HG02970 (cell line): Measurements from ENCODE around the gene OPTC.
"Not testable (repeated sequence)": the region's sequence is repeated elsewhere in the genome, so short reads cannot be mapped to it uniquely, and the experiment has no call there.

Source experiments
- ATAC-seq: cut with Tn5 transposase; IDR thresholded peaks from one replicate; pipeline ENCODE4 v1.9.1; 2021; ENCODE audit warnings: mild to moderate bottlenecking, moderate library complexity, moderate number of reproducible peaks; ENCODE audit not compliant: unreplicated experiment, low FRiP score

Gene OPTC, protein sequence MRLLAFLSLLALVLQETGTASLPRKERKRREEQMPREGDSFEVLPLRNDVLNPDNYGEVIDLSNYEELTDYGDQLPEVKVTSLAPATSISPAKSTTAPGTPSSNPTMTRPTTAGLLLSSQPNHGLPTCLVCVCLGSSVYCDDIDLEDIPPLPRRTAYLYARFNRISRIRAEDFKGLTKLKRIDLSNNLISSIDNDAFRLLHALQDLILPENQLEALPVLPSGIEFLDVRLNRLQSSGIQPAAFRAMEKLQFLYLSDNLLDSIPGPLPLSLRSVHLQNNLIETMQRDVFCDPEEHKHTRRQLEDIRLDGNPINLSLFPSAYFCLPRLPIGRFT

DNA sequence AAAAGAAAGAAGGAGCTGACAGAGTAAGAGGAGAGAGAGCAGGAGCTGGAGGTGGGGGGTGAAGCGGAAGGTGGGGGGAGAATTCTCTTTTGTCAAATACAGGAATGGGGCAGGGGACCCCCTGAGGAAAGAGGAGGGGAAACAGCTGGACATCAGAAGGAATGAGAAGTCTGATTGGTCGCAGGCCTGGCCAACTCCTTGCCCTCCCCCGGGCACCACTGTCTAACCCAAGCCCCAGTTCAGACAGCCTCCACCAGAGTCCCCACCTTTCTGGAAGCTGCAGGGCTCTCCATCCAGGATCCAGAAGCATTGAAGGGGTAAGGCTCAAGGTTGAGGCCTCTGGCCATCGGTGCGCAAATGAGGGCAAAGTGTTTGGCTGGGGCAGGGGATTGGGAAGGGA, at the start of gene OPTC:
Gene OPTC (plus strand): TSS at position 253 of the 400 bp plus-strand sequence. CDS start 1,853 bp downstream, outside the sequence.
- no peak for ATAC-seq

DNA sequence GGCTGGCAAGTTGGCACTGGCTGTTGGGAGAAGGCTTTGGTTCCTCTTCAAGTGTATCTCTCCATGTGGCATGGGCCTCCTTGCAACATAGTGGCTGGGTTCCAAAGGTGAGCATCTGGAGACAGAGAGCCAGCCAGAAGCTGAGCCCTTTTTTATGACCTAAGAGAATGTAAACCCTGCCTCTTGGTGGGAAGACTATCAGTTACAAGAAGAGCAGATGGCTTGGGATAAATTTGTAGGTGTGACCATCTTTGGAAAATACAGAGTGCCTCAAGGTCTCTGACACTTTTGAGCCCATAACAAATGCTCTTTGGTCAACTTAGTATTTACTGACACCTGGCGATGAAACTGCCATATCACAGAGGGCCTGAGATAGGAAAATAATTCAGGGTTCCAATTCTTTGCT, 49.8 kb upstream of the OPTC start:
- no peak for ATAC-seq

DNA sequence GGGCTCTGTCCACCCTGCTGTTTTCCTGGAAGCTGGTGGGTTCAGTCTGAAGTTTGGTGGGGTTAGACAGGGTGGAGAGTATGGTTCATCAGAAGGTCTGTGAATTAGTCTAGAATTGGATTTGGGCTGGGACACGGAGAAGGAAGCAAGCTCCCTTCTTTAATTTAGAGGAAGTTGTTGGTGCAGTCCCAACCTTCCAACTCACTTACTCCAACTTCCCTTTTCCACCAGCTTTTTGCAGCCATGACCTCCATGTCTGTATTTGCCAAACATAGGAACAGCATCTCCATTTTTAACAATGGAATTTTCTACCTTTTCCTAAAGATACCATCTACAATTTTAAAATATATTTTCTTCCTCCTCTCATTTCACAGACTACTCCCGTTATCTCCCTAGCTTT, 46.8 kb upstream of the OPTC start:
- ATAC-seq = no peak

DNA sequence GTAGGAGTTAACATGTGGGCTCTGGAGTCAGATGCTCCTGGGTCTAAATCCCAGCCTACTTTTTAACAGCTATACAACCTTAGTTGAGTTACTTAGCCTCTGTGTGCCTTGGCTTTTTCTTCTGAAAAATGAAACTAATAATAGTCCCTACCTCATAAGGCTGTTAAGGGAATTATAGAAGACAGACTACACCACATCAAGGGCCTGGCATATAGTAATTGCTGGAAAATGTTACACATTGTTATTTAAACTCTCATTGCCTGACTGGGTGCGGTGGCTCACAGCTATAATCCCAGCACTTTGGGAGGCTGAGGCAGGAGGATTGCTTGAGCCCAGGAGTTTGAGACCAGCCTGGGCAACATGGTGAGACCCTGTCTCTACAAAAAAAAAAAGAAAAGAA, 46.4 kb upstream of the OPTC start:
- ATAC-seq = not testable (repeated sequence)

DNA sequence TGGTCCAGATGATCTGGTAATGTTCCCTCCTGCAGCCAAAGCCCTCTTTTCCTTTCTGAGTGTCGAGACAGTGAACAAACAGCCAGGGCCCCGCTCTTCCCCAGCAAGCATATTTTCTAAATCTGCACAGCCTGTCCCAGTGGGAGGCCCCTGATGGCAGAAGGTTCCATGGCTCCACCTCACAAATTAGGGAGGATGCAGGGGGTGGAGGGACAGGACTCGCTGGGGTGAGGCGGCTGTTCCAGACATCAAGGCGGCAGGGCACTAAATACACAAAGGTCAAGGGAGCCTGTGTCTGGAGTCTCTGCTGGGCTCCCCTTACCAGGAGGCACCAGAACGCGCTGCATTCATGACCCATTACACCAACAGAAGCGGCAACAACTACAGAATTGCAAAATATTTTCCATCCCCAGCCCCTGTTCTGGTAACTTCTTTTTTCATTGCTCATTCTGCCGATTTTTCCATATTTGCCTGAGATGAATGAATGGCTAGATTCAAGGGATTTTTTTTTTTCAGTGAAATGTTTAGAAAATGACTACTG, 45.4 kb upstream of the OPTC start:
- ATAC-seq = no peak

DNA sequence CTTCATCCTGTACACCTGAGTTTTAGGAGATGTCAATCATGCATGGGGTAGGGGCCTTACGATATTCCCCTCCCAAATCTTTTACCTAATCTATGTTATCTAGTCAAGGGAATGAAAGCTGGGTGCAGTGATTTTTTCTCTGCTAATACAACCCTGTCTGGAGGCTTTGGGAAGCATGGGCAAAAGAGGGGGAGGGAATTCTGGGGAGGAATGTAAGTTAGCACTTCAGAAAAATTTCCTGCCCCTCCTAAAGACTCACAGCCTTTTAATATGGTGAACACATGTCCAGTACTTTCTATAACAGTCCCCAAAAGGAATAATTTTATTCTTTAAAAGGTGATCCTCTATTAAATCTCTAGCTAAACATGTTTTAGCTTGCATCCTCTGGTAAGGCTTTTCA, 44.0 kb upstream of the OPTC start:
- ATAC-seq = no peak

DNA sequence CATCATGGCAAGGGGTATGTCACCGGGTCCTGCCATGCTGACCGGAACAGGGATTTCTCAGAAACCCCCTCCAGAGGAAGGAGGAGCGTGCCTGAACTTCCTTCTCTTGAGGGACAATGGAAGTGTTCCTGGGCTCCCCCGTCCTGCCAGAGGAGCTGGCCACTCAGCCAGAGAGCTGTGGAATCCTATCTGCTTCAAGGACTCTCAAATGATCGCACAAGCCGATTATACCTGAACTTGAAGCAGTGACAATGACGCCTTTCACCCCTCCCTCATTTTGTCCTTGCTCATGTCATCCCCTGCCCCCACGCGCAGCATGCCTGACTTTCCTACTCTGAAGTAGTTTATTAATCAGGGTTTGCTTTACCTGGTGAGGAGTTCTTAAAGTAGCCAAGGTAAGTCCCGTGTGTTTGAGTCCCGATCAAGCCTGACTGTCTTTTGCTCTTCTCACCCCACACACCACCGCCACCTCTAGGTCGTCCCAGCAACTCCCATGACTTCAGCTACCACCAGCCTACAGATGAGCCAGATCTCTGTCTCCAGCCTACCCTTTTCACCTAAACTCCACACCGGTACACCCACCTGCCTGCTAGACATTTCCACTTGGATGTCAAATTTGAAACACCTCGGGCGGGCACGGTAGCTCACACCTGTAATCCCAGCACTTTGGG, 43.3 kb upstream of the OPTC start:
- no peak for ATAC-seq

DNA sequence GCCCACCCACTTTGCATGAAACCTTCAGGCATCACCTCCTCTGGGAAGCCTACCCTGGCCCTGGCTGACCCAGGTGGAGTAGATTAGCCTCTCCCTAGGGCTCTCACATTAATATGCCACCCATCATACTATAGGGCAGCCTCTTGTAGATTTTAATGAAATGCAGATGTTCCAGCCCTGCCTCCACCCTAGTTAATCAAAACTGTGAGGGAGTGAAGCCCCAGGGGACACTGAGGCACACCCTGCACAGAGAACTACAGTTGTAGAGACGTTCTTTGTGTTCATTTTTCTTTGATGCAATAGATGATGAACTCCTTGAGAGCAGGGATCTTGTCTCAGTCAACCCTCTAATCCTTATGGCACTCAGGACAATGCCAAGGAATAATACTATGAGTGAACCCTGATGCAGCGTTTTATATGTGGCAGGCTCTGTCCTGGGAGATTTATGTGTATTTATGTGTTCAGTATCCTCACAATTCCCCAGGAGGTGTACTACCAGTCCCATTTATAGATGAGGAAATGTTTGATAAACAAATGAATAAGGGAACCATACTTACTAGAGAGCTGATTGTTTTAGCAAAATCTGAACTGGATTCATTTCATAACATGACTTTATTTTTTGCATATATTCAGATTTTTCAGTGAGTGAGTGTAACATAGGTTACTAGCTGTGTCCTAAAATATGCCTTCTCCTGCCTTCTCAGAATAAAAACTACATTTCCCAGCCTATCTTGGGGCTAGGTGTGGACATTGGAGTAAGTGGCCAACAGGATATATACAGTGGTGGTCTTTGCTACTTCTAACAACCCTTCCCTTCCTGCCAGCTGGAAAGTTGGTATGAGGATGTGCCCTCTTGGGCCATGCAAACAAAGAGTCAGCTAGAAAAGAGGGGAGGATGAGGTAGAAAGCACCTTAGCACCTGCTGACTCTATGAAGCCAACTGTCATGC, 41.8 kb upstream of the OPTC start:
- no peak for ATAC-seq

DNA sequence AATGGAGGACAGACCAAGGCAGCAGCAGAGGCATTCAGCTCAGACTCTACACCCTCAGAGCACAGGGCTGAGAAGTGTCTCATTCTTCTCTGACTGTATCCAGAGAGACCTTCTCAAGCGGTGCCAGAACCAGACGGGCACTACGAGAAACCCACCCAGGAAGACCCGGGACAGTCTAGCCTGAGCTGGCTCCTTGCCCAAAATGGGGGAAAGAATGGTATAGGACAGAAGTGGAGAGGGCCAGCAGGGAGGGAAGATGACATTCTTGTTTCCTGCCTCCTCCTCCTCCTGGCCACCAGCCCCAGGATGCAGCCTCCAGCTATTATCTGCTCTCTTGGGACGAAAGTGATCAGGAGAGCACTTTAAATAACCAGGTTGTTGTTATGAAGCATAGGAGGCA, 40.9 kb upstream of the OPTC start:
- ATAC-seq = no peak

DNA sequence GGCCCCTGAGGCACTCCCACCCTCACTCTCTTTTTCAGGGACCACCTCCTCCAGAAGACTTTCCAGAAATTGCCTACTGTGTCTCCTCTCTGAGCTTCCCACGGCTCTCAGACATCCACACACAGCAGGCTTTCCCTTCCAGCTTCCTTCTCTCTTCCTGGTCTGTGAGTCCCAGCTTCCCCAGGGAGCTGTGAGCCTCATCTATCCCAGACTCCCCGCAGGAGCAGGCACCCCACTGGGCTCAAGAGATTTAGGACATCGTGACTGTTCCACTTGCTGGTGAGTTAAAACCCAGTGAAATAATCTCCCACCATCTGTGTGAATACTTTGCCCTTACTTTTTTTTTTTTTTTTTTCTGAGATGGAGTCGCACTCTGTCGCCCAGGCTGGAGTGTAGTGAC, 40.3 kb upstream of the OPTC start:
- no peak for ATAC-seq

DNA sequence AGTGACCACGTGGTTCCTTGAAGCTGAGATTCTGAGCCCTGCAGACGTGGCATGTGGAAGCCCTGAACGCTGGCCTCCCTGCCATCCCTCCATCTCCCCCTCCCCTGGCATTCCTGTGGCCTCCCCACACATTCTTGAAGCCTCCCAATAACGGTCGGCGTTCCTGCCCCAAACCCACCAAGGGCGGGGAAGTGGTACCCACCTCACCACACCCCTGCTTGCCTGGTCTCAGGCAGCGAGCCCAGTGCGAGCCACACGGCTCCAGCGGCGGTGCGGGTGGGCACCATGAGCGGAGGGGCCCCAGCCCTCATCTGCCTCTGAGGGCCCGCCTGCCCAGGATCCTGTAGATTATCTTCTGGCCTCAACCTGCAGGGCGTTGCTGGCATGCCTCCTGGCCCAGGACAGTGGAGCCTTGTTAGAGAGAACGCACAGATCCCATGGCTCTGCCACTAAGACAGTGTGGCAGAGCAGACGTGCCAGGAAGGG, 38.9 kb upstream of the OPTC start:
- ATAC-seq = no peak

DNA sequence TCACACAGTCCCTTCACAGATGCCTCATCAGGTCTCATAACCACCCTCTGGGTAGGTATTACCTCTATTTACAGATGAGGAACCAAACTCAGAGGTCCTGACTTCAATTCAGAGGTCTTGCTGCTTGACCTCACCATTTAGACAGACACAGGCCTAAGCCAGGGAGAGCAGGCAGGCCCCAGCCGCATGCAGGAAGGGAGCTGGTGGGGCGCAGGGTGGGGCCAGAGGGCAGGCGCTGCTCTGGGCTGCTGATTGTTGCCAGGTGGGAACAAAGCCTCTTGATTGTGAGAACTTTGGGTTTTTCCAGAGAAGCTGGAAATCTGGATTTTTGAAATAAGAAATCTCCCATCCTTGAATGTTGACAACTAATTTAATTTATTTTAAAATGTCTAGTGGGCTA, 38.2 kb upstream of the OPTC start:
- ATAC-seq = no peak

DNA sequence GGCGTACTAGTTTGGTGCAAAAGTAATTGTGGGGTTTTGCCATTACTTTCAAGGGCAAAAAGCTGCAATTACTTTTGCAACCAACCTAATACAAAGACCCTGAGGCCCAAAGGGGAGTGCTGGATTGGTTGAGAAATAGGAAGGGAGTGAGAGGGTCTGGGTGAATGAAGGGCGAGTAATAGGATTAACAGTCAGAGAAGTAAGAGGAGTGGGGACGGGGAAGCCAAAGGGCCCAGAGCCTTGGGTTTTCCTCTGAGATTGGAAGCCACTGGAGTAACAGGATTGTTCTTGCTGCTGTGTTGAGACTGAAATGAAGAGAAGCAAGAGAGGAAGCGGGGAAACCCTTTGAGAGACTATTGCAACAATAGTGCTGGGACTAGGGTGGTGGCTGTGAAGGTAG, 37.4 kb upstream of the OPTC start:
- no peak for ATAC-seq

DNA sequence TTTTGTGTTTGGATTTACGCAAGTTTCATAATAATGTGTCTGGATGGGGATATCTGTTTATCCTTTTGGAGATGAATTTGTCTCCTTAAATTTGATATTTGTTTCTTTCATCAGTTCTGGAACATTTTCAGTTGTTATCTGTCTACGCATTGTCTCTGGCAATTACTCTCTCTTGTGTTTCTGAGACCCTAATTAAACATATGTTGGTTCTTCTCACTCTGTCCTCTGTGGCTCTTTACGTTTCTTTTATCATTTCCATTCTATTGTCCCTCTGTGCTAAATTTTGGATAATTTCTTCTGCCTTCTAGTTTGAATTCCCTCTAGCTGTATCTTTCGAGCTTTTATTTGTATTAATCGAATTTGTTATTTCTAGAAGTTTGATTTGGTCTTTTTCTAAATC, 35.9 kb upstream of the OPTC start:
- ATAC-seq = no peak

DNA sequence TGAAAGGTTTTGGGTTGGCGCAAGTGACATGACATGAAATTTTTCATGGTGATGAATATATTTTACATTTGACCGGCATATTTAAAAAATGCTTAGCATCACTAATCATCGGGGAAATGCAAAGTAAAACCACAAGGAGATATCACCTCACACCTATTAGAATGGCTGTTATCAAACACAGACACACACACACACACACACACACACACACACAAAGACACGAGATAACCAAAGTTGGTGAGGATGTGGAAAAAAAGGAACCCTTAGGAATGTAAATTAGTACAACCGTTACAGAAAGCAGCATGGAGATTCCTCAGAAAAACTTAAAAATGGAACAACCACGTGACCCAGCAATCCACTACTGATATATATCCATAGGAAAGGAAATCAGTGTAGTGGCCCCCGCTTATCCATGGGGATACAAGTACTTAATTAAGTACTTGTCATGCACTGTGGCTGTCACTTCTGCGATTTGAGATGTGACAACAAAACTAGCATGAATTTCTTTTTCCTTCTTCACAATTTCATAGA, 34.2 kb upstream of the OPTC start:
- ATAC-seq = no peak

DNA sequence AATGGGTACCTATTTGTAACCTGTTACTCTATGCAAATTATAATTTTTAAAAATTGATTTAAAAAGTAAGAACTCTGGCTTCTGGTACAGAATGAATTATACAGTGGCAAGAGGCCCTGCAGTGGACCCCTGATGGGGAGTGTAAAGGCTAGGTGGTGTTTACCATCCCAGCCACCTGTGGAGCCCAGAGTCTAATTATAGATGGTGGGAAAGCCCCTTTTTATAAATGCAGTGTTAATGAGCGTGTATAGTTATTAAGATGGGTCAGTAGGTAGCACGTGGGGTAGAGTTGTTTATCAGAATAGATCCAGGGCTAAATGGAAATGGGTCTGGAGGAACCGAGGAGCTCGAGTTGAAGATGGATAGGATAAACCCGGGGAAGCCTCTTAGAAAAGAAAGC, 32.2 kb upstream of the OPTC start:
- ATAC-seq = no peak

DNA sequence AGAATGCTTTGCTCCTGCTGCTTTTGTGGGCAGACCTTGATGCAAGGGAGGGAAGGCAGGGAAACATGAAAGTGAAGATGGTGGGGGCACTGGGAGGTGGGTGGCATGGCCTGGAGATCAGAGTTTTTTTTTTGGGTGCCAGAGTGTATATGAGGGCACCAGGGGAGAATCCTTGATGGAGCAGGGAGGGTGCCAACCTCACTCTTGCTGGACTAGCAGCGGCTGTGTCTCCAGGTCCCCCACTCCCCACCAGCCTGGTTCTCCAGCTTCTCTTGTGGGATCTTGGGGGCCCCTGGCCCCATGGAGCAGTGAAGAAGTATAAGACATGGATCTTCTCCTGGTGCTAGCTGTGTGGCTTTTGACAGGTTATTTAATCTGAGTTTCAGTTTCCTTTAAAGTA, 31.8 kb upstream of the OPTC start:
- ATAC-seq = no peak

DNA sequence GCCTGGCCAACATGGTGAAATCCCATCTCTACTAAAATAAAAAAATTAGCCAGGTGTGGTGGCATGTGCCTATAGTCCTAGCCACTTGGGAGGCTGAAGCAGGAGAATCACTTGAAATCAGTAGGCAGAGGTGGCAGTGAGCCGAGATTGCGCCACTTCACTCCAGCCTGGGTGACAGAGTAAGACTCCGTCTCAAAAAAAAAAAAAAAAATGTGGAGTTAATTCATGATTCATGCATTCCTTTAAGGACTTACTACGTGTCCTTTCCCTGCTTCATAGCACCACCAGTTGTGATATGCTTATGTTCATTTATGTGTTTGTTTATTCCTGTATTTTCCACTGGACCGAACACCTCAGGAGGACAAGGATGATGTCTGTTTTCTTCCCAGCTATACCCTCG, 31.1 kb upstream of the OPTC start:
- no peak for ATAC-seq

DNA sequence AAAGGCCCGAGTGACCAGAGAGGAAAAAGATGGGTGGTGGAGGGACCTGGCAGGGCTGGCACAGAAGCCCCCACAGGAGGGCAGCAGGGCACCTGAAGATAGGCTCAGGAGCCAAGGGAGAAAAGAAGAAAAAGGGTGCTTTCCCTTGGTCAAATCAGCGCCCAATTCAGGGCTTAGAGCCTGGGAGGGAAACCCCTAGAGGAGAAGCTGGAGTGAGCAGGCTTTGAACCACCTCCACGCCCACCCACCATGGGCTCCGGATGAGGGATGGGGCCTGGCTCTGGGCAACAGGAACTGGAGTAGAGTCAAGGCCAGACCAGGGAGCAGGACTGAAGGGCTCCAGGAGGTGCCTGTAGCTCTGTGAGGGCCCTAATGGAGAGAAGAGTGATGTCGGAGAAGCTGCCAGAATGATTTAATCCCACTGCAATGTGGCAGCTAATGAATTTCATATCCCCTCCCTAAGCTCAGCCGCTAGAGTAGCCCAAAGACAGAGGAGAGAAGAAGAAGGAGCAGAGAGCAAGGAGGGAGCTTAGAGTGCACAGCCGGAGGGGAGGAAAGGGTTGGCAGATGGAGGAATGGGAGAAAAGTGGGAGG, 30.4 kb upstream of the OPTC start:
- no peak for ATAC-seq

DNA sequence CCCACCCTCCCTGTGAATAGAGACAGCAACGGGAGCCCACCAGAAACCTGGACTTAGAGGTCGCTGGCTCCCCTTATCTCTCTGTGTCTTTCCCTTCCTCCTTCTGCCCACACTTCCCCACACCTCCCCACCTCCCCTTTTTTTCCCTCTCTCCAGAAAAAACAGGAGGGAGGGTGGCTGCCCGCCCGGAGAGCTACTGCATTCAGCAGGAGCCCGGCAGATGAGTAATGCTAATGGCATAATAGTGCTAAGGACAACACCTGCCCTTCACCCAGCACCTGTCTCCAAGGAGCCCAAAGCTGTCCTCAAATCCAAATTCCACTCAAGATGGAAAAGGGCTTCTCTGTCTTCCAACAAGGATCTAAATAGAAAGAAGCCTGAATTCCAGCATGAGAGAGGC, 29.7 kb upstream of the OPTC start:
- ATAC-seq = no peak
